GM19395 (cell line): ENCODE data around the gene FAM168A.

Experiments used
- ATAC-seq: cut with Tn5 transposase; IDR thresholded peaks from one replicate; pipeline ENCODE4 v1.9.1; 2021; ENCODE audit warnings: mild to moderate bottlenecking, moderate library complexity; ENCODE audit not compliant: unreplicated experiment

The FAM168A gene

GRCh38 chr11:73521621-73522020 is 76.3 kb downstream of the FAM168A start:
- ATAC-seq, result no peak

GRCh38 chr11:73520353-73521061 is 77.4 kb downstream of the FAM168A start:
- no peak for ATAC-seq

GRCh38 chr11:73519266-73519665 is 78.6 kb downstream of the FAM168A start:
- no peak for ATAC-seq

GRCh38 chr11:73518195-73518594 is 79.7 kb downstream of the FAM168A start:
- no peak for ATAC-seq

- no peak for ATAC-seq
These were observed 81.8 kb downstream of the FAM168A start for GRCh38 chr11:73516080-73516479.

GRCh38 chr11:73513707-73514106 is 84.2 kb downstream of the FAM168A start:
- ATAC-seq, result no peak

- ATAC-seq, result no peak
These were observed 87.0 kb downstream of the FAM168A start for GRCh38 chr11:73510877-73511276.

GRCh38 chr11:73510106-73510505 is 87.8 kb downstream of the FAM168A start:
- ATAC-seq, result no peak

GRCh38 chr11:73509188-73509587 is 88.7 kb downstream of the FAM168A start:
- no peak for ATAC-seq

GRCh38 chr11:73508243-73509176 is 89.4 kb downstream of the FAM168A start:
- no peak for ATAC-seq

- no peak for ATAC-seq
These were observed 90.8 kb downstream of the FAM168A start for GRCh38 chr11:73507086-73507485.

GRCh38 chr11:73506038-73506437 is 91.9 kb downstream of the FAM168A start:
- no peak for ATAC-seq

GRCh38 chr11:73498343-73498742 is 99.6 kb downstream of the FAM168A start:
- ATAC-seq, result no peak

- ATAC-seq, result no peak
These were observed 101.8 kb downstream of the FAM168A start for GRCh38 chr11:73496134-73496533.

- ATAC-seq, result no peak
These were observed 102.2 kb downstream of the FAM168A start for GRCh38 chr11:73495731-73496130.

GRCh38 chr11:73493956-73494598 is 103.8 kb downstream of the FAM168A start:
- ATAC-seq, result no peak

GRCh38 chr11:73481626-73482025 is 116.3 kb downstream of the FAM168A start:
- no peak for ATAC-seq

GRCh38 chr11:73480677-73481076 is 117.2 kb downstream of the FAM168A start:
- no peak for ATAC-seq

GRCh38 chr11:73478737-73479347 is 119.1 kb downstream of the FAM168A start:
- no peak for ATAC-seq

- no peak for ATAC-seq
These were observed 120.4 kb downstream of the FAM168A start for GRCh38 chr11:73477518-73477917.

- no peak for ATAC-seq
These were observed 122.3 kb downstream of the FAM168A start for GRCh38 chr11:73475549-73476095.
